ENCODE data around the gene C2CD4A. TPM values are rescaled to one million over a fixed set of nuclear protein-coding genes. Genes with fewer than 3 reads are reported as not detected.

The C2CD4A gene
- total and polyA plus RNA-seq, 9 of the 15 experiments (the other 6 are each of a cell fraction or from before 2014, with no cell fraction given), result not detected

- TF ChIP-seq, protein P1, sequence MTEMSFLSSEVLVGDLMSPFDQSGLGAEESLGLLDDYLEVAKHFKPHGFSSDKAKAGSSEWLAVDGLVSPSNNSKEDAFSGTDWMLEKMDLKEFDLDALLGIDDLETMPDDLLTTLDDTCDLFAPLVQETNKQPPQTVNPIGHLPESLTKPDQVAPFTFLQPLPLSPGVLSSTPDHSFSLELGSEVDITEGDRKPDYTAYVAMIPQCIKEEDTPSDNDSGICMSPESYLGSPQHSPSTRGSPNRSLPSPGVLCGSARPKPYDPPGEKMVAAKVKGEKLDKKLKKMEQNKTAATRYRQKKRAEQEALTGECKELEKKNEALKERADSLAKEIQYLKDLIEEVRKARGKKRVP (CRISPR knock-in tag; IDR thresholded peaks at IDR 0.05), result no peak
- peak; percentile 72 for TF ChIP-seq TFE3 (CRISPR knock-in tag; IDR thresholded peaks at IDR 0.05)
- TF ChIP-seq, protein P2, sequence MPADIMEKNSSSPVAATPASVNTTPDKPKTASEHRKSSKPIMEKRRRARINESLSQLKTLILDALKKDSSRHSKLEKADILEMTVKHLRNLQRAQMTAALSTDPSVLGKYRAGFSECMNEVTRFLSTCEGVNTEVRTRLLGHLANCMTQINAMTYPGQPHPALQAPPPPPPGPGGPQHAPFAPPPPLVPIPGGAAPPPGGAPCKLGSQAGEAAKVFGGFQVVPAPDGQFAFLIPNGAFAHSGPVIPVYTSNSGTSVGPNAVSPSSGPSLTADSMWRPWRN (IDR thresholded peaks at IDR 0.05; ENCODE audit: low read depth), result no peak
- TF ChIP-seq CC2D1A (IDR thresholded peaks at IDR 0.05), result no peak
- TF ChIP-seq SMC3 (conservative IDR thresholded peaks at IDR 0.05; ENCODE audit: insufficient read depth, low read depth, low read length), result peak; percentile 50
- no peak for TF ChIP-seq KDM2B (CRISPR knock-in tag; IDR thresholded peaks at IDR 0.05)
- peak; percentile 36; the same call in 1 of the 2 replicates for TF ChIP-seq ARID1B (IDR thresholded peaks at IDR 0.05)
- no peak for TF ChIP-seq ZNF717 (CRISPR knock-in tag; IDR thresholded peaks at IDR 0.05)
- 0 out of 2 replicates have a peak, but pooled peaks have one; percentile 48 for TF ChIP-seq ZBTB2 (IDR thresholded peaks at IDR 0.05)
- peak; percentile 49; the same call in 1 of the 2 replicates for TF ChIP-seq TGIF2 (CRISPR knock-in tag; IDR thresholded peaks at IDR 0.05)
- no peak for TF ChIP-seq GTF3C2 (IDR thresholded peaks at IDR 0.05; ENCODE audit: borderline replicate concordance, extremely low read depth, insufficient read length)
- TF ChIP-seq, protein P3, sequence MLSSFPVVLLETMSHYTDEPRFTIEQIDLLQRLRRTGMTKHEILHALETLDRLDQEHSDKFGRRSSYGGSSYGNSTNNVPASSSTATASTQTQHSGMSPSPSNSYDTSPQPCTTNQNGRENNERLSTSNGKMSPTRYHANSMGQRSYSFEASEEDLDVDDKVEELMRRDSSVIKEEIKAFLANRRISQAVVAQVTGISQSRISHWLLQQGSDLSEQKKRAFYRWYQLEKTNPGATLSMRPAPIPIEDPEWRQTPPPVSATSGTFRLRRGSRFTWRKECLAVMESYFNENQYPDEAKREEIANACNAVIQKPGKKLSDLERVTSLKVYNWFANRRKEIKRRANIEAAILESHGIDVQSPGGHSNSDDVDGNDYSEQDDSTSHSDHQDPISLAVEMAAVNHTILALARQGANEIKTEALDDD (IDR thresholded peaks at IDR 0.05), result no peak
- TF ChIP-seq CSDE1 (IDR thresholded peaks at IDR 0.05), result no peak
- no peak for TF ChIP-seq ZNF518B (CRISPR knock-in tag; IDR thresholded peaks at IDR 0.05)
Measured at GRCh38 chr15:62060113-62060895, 6.5 kb upstream of the C2CD4A start, which contains the start of gene VPS13C (continued).

All from K562 (cell line).